Measurements from ENCODE around the gene CES3. TPM values are rescaled to one million over a fixed set of nuclear protein-coding genes. Genes with fewer than 3 reads are reported as not detected.

The CES3 gene
- polyA plus RNA-seq, 2 of the 4 experiments (the other 2 are of a cell fraction), result 2.1 to 3.8 TPM

- 62% methylated on average over 4 of the region's 4 CpGs for whole genome bisulfite sequencing (ENCODE audit: missing lambda C conversion rate)
- DNase-seq (ENCODE audit: low read depth in 1 of 2, low spot score in 1 of 2) (peak in 1 of 2 experiments; percentile 52), ATAC-seq (no peak), FAIRE-seq (no peak)
- no peaks in the 10 kb centered on the region for H3K9me3 ChIP-seq
- peaks cover 39% of the 10 kb centered on the region for H3K4me1 ChIP-seq
- POLR2A ChIA-PET, result no interaction called here
- H3K27ac ChIP-seq, result peak overlapping the region in 1 of 2 experiments; percentile 7; a peak in 1 of 6 replicates
- CTCF ChIA-PET, result interaction anchor here (0.9 to 5.4 kb wide), 5 partner anchors 14 to 36 kb away, joined by 3 to 56 read pairs (median 3); no protein-coding TSS in a partner anchor
- H3K4me2 ChIP-seq, result no peak overlapping the region
- no peak overlapping the region for H3K4me3 ChIP-seq
- TF ChIP-seq, protein P1, sequence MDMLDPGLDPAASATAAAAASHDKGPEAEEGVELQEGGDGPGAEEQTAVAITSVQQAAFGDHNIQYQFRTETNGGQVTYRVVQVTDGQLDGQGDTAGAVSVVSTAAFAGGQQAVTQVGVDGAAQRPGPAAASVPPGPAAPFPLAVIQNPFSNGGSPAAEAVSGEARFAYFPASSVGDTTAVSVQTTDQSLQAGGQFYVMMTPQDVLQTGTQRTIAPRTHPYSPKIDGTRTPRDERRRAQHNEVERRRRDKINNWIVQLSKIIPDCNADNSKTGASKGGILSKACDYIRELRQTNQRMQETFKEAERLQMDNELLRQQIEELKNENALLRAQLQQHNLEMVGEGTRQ (IDR thresholded peaks at IDR 0.05), result no peak
- TF ChIP-seq SREBF2 (IDR thresholded peaks at IDR 0.05) (no peak), MAFK (IDR thresholded peaks at IDR 0.05; ENCODE audit: partially characterized antibody) (no peak), RFX5 (IDR thresholded peaks at IDR 0.05) (no peak), POLR2AphosphoS2 (conservative IDR thresholded peaks at IDR 0.05; ENCODE audit: low read length) (no peak), KDM5A (IDR thresholded peaks at IDR 0.05) (no peak), SMC3 (IDR thresholded peaks at IDR 0.05) (no peak), JUN (IDR thresholded peaks at IDR 0.05) (no peak), PHF8 (IDR thresholded peaks at IDR 0.05; ENCODE audit: borderline replicate concordance, low read depth) (no peak), TFCP2L1 (CRISPR knock-in tag; IDR thresholded peaks at IDR 0.05) (no peak), RARB (CRISPR knock-in tag; IDR thresholded peaks at IDR 0.05) (no peak), RNF2 (IDR thresholded peaks at IDR 0.05; ENCODE audit: borderline replicate concordance, low read depth) (no peak)
These were observed 30.9 kb upstream of the CES3 start for GRCh38 chr16:66930189-66930588.

GRCh38 chr16:66931665-66932064, 29.4 kb upstream of the CES3 start:
- FAIRE-seq (no peak), DNase-seq (ENCODE audit: low read depth in 1 of 2, low spot score in 1 of 2) (no peak), ATAC-seq (no peak)
- no peak overlapping the region for H3K4me2 ChIP-seq
- ChIA-PET POLR2A (interaction anchor here (0.8 kb wide), 1 partner anchor 12 kb away, joined by 4 read pairs; no protein-coding TSS in a partner anchor), CTCF (interaction anchor here (0.9 to 5.4 kb wide), 7 partner anchors 10 to 169 kb away, joined by 3 to 56 read pairs (median 3); no protein-coding TSS in a partner anchor)
- H3K27ac ChIP-seq, result no peak overlapping the region
- 90% methylated on average over 2 of the region's 2 CpGs for WGBS (ENCODE audit: missing lambda C conversion rate)
- no peak overlapping the region for H3K4me3 ChIP-seq
- H3K4me1 ChIP-seq, result peaks cover 46% of the 10 kb centered on the region
- H3K9me3 ChIP-seq, result no peaks in the 10 kb centered on the region
- TF ChIP-seq FOXS1 (CRISPR knock-in tag; IDR thresholded peaks at IDR 0.05), result no peak

DNA sequence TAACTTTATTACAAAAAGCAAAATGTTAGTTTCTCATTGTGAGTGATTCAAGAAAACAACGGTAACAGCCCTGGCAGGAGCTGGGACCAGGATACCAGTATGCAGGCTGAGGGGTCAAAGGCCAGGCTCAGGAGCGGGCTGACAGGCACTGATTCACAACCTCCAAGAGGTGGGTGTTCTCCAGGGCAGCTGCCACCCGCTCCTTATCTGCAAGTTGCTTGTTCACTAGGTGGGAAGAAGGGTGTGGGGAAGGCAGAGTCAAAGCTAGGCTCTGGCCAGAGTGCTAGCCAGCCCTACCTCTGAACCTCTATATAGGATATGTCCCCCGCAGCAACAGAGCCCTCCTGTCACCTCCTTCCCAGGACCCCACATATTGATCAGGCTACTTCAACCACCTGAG, 29.0 kb upstream of the CES3 start:
- H3K4me2 ChIP-seq, result no peak overlapping the region
- TF ChIP-seq, protein P2, sequence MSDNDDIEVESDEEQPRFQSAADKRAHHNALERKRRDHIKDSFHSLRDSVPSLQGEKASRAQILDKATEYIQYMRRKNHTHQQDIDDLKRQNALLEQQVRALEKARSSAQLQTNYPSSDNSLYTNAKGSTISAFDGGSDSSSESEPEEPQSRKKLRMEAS (IDR thresholded peaks at IDR 0.05), result no peak
- TF ChIP-seq PHF8 (IDR thresholded peaks at IDR 0.05; ENCODE audit: borderline replicate concordance, low read depth), result no peak
- TF ChIP-seq NPAS2 (CRISPR knock-in tag; IDR thresholded peaks at IDR 0.05; ENCODE audit: borderline replicate concordance), result no peak
- no peak for TF ChIP-seq TFCP2L1 (CRISPR knock-in tag; IDR thresholded peaks at IDR 0.05)
- TF ChIP-seq, protein P1 (IDR thresholded peaks at IDR 0.05), result no peak
- TF ChIP-seq ZNF302 (CRISPR knock-in tag; IDR thresholded peaks at IDR 0.05), result no peak
- no peak overlapping the region for H3K4me3 ChIP-seq
- ChIA-PET CTCF (interaction anchor here (0.6 to 5.4 kb wide), 4 partner anchors 12 to 420 kb away, joined by 3 to 56 read pairs (median 6); no protein-coding TSS in a partner anchor), POLR2A (no interaction called here)
- no peaks in the 10 kb centered on the region for H3K9me3 ChIP-seq
- no peak for ATAC-seq
- peaks cover 44% of the 10 kb centered on the region for H3K4me1 ChIP-seq
- DNase-seq (ENCODE audit: low read depth in 1 of 2, low spot score in 1 of 2), result no peak
- H3K27ac ChIP-seq, result no peak overlapping the region
- no peak for FAIRE-seq
- 92% methylated on average over 4 of the region's 4 CpGs for WGBS (ENCODE audit: missing lambda C conversion rate)

- POLR2A ChIA-PET, result interaction anchor here (1.2 kb wide), 1 partner anchor 122 kb away, joined by 3 read pairs; no protein-coding TSS in a partner anchor
- 0 out of 6 replicates have a peak, but pooled peaks of 1 of the 2 experiments have one; percentile 2 for ATAC-seq
These were observed 27.3 kb upstream of the CES3 start for GRCh38 chr16:66933776-66934137.

More at GRCh38 chr16:66933776-66934137, 27.3 kb upstream of the CES3 start:
- Histone ChIP-seq H3K4me3 (peak overlapping the region; percentile 81), H3K4me2 (peak overlapping the region; percentile 88), H3K4me1 (peaks cover 28% of the 10 kb centered on the region), H3K27ac (peak overlapping the region; percentile 94 to 99), H3K9me3 (no peaks in the 10 kb centered on the region)
- TF ChIP-seq SMC3 (IDR thresholded peaks at IDR 0.05) (no peak), KDM5A (IDR thresholded peaks at IDR 0.05) (no peak), KDM1A (IDR thresholded peaks at IDR 0.05; ENCODE audit: low read depth) (0 out of 2 replicates have a peak, but pooled peaks have one; percentile 49), FOSB (CRISPR knock-in tag; IDR thresholded peaks at IDR 0.05) (no peak)
- WGBS (ENCODE audit: missing lambda C conversion rate), result 0% methylated on average over 10 of the region's 12 CpGs
- FAIRE-seq (no peak), DNase-seq (ENCODE audit: low read depth in 1 of 2, low spot score in 1 of 2) (peak in 1 of 2 experiments; percentile 55)
- CTCF ChIA-PET, result interaction anchor here (1.1 to 5.4 kb wide), 2 partner anchors 13 to 39 kb away, joined by 7 to 56 read pairs; no protein-coding TSS in a partner anchor
